ENCODE data around the gene TAF7.
"Not testable (repeated sequence)": the region's sequence is repeated elsewhere in the genome, so short reads cannot be mapped to it uniquely, and the experiment has no call there.

Gene TAF7

DNA sequence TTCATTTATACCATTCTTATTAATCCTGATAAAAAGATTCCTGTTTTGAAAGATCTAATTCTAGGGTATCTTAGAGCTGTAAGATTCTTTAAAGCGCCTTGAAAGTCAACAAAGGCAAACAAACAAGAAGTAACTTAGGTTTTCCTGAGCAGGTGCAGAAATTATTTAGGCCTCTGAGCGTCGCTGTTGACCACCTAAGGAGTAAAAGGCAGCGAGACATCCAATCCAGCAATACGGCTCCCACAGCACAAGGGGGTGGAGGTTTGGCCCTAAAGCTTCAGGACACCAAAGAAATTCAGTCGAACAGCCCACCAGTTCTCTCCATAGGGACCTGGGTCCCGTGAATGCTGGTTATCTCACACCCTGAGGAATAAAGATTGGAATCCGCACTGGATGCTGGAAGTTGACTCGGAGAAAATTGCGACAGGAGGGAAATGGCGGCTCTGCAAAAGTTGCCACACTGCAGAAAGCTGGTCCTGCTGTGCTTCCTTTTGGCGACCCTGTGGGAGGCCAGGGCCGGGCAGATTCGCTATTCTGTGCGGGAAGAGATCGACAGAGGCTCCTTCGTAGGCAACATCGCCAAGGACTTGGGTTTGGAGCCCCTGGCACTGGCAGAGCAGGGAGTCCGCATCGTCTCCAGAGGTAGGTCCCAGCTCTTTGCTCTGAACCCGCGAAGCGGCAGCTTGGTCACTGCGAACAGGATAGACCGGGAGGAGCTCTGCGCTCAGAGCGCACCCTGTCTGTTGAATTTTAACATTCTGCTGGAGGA lies 18.1 kb upstream of the TAF7 start, which contains the start of gene PCDHGA2:
Gene PCDHGA2 (plus strand): TSS at position 223 of the 769 bp plus-strand sequence.
- DNase-seq (ENCODE audit: low read depth in 3 of 3, low spot score in 1 of 3) = no peak

DNA sequence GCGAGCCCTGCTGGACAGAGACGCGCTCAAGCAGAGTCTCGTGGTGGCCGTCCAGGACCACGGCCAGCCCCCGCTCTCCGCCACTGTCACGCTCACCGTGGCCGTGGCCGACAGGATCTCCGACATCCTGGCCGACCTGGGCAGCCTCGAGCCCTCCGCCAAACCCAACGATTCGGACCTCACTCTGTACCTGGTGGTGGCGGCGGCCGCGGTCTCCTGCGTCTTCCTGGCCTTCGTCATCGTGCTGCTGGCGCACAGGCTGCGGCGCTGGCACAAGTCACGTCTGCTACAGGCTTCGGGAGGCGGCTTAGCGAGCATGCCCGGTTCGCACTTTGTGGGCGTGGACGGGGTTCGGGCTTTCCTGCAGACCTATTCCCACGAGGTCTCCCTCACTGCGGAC lies 12.0 kb upstream of the TAF7 start:
- not testable (repeated sequence) for DNase-seq (ENCODE audit: low read depth in 3 of 3, low spot score in 1 of 3)

DNA sequence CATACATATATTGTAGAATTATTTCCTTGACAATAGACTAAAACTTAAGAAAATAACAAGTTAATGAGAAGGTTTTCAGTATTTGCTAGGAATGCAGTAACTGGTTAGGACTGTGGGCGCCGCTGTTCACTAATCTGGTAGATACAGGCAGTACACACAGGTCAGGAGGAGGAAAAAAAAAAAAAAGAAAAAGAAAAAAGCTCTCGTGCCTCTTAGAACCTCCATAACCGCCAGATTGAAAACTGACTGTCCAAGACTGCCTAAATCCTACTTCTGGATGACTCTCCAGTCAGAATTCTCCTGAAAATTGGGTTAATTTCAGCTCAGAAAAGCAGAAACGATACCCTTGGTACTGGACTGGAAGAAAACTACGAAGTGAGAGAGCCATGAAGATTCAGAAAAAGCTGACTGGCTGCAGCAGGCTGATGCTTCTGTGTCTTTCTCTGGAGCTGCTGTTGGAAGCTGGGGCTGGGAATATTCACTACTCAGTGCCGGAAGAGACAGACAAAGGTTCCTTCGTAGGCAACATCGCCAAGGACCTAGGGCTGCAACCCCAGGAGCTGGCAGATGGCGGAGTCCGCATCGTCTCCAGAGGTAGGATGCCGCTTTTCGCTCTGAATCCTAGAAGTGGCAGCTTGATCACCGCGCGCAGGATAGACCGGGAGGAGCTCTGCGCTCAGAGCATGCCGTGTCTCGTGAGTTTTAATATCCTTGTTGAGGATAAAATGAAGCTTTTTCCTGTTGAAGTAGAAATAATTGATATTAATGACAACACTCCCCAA lies 9.9 kb upstream of the TAF7 start, which contains the start of gene PCDHGA1:
Gene PCDHGA1 (plus strand): TSS at position 216 of the 782 bp plus-strand sequence.
- DNase-seq (ENCODE audit: low read depth in 3 of 3, low spot score in 1 of 3) = no peak

DNA sequence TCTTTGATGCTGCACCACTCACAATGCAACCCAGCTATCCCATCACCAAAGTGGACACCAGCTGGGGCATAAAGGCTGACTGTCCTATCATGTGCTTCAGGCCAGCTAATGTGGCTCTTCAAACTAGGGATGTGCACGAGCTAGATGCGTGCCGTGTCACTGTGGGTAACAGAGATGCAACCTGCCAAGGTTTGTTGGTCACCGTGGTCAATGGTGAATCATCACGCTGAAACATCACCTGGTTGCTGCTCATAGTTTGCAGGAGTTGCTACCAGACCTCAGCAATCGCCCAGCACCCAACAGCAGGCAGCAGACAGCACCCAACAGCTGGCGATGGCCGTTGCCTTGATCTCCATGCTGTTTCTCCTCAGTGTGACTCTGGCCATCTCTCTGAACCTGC lies 7.6 kb upstream of the TAF7 start:
- no peak for DNase-seq (ENCODE audit: low read depth in 3 of 3, low spot score in 1 of 3)

DNA sequence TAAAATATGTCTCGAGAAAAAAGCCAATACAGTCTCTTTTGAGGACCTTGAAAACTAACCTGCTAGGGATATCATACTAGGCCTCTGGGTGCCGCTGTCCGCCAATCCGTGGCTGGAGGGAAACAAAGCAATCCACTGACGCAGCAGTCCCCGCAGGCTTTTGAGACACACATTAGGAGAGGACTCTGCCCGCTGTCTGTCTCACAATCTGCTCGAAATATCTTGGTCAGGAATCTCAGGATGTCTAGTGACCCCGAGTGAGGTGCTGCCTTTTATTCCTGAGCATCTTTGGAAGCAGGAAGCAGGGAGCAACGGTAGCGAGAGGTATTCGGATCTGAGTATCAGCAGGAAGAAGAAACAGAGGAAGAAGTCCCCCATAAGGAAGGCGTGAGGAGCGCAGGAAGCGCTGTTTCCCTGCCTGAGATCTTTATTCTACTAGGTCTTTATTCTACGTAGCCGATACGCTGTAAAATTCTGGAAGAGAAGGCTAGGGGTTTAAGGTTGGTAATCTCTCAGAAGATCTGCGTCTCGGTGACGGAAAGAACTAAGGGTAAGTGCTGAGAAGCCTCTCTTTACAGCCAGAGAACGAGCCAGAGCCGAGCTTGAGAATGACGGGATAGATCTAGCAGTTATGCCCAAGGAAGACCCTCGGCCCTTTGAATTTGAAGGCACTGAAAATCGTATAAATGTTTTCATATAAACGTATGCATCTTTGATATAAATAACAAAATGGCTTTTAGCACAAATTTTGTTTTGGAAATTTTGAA lies 5.7 kb upstream of the TAF7 start:
- DNase-seq (ENCODE audit: low read depth in 3 of 3, low spot score in 1 of 3) = peak; percentile 29 to 48 (median 39)

DNA sequence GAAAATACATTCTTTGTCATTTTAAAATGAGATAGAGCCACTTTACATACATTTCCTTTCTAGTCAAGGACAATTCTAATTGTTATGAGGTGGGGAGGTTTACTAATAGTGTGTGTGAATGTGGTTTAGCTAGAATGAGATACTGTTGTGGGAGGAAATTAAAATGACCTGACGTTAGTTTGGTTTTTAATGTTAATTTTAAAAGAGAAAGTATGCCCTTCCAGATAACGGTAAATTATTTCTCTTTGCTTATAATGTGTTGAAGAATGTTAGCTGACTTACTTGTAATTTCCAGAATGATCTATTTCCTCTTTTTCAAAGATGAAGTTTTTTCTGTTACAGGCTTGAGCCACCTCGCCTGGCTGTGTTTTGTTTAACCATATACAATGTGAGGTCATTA lies 1.7 kb upstream of the TAF7 start:
- no peak for DNase-seq (ENCODE audit: low read depth in 3 of 3, low spot score in 1 of 3)

DNA sequence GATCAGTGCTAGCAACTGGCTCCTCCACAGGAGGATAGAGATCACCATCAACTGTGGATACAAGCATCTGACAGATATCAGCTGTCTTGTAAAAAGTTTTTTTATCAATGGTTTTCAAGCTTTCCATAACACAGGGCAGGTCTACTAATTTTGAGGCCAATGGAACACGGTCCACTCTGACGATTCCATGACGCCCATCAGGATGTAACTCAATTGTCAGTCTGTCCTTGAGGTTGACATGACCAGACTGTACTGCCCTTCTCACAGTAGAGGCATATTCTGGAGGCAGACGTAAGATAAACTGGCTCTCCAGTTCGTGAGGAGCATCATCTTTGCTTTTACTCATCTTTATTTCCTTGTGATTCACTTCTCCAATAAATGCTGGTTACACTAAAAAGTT lies 885 bp downstream of the TAF7 start:
- no peak for DNase-seq (ENCODE audit: low read depth in 3 of 3, low spot score in 1 of 3)

DNA sequence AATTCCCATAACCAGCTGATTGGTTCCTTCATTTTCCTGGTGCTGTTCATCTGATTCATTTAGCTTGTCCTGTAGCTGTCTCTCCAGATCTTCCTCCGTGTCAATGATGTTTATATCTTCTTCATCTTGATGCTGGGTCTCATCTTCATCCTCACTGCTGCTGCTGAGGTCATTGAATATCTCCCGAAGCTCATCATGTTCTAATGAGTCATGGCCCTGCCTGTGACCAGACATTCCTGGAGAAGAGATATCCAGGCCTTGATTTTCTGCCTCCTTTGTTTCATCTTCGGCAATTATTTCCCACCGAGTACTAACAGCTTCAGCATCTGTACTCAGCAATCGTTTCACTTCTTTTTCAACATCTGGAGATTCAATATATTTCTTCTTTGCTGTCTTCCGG lies 1.4 kb downstream of the TAF7 start:
- no peak for DNase-seq (ENCODE audit: low read depth in 3 of 3, low spot score in 1 of 3)

DNA sequence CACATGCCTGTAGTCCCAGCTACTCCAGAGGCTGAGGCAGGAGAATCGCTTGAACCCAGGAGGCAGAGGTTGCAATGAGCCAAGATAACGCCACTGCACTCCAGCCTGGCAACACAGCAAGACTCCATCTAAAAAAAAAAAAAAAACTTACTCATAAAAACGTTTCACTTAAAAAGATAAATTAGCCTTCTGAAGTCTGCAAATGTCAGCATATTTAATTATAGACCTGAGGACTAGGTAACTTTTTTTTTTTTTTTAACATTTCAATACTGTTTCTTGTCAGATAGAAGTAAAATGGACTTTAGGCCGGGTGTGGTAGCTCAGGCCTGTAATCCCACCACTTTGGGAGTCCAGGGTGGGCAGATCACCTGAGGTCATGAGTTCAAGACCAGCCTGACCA lies 3.6 kb downstream of the TAF7 start:
- DNase-seq (ENCODE audit: low read depth in 3 of 3, low spot score in 1 of 3) = not testable (repeated sequence)

DNA sequence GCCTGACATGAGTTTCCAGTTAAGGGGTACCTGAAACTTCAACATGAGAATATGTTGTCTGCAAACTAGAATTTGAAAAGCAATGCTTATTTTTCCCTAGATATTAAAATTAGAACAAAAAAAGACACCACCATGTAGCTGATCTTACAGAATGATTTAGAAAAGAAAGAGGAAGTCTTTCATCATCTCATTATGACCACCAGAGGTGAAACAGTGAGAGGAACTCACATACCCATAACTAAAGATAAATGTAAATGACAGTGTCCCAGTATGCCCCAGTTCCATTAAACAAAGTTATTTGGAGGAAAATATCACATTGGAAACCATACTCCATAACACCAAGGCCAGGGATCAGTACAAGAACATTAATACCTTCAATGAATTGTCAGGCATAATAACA lies 6.9 kb downstream of the TAF7 start:
- DNase-seq (ENCODE audit: low read depth in 3 of 3, low spot score in 1 of 3) = no peak

DNA sequence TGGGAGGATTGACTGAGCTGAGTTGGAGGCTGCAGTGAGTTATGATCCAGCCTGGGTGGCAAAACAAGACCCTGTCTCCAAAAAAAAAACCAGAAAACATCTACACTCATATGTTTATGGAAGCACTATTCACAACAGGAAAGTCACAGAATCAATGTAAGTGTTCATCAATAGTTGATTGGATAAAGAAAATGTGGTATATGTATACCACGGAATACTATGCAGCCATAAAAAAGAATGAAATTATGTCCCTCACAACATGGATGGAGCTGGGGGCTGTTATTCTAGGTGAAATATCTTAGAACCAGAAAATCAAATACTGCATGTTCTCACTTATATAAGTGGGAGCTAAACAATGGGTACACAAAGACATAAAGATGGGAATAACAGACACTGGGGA lies 14.0 kb downstream of the TAF7 start:
- DNase-seq (ENCODE audit: low read depth in 3 of 3, low spot score in 1 of 3) = no peak

DNA sequence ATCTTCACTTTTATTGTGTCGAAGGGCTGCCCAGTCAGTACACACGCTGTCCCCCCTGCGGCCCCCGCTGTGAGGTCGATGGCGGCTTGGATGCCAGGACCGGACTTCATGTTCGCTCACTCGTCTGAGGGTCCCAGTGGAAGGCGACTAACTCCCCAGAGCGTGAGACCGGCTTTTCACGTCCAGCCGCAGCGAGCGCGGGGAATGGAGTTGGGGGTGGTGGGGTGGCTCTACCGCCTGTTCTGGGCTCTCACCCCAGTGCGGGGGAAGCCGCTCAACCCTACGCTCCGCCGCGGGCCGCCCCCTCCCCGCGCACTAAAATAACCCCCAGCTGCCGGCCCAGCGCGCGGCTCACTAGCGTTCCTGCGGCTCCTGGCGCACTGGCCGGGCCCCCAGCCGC lies 16.8 kb downstream of the TAF7 start, which contains the start of gene SLC25A2:
Gene SLC25A2 (minus strand): TSS at position 294 of the 400 bp plus-strand sequence. CDS start 184 bp downstream, at position 110.
- no peak for DNase-seq (ENCODE audit: low read depth in 3 of 3, low spot score in 1 of 3)

DNA sequence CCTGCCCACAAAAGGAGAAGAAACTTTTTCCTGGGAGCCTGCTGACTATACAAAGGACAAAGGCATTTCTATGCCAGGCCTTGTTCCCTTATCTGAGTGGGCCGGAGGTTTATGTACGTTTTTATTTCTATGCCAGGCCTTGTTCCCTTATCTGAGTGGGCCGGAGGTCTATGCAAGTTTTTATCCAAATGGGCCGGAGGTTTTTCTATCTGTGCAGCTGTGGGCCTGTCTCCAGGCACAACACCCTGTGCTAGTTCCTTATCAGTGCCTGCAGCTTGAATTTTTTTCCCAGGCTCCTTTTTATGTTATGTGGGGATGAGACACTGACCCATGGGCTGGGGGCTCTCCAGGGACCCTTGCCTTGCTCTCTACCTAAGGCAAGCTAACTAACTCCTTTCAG lies 22.2 kb downstream of the TAF7 start:
- no peak for DNase-seq (ENCODE audit: low read depth in 3 of 3, low spot score in 1 of 3)

DNA sequence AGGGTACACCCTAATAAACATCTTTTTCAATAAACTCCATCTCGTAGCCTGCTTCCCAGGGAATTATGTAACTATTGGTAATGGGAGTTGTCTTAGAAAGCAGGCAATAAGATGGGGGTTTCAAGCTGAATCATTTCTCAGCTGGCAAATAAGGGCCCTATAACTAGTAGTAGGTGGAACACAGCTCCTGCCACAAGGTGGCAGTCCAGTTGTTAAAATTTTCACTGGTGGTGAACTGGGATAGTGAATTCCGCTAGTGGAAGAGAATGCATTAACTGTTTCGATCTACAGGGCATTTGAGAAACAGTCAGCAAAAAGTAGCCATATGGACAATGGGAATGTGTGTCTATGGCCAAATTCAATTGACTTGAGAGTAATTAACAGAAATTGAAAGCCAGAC lies 47.7 kb downstream of the TAF7 start:
- no peak for DNase-seq (ENCODE audit: low read depth in 3 of 3, low spot score in 1 of 3)

DNA sequence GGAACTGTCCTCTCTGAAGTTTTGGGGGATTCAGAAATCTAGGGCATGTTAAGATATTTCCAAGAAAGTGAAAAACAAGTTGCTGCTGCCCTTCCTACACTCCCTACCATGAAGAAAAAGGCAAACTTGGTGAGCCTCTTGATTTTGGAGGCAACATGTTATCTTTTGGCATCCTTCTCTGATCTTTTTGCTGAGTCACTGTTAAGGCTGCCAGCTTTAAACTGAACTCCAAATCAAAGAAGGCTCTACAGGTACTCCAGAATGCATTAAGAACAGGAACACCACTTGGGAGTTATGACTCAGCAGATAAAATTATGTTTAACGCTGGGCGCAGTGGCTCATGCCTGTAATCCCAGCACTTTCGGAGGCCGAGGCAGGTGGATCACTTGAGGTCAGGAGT lies 51.4 kb downstream of the TAF7 start:
- no peak for DNase-seq (ENCODE audit: low read depth in 3 of 3, low spot score in 1 of 3)

All from stimulated activated CD4-positive, alpha-beta T cell treated with anti-CD3 and anti-CD28 coated beads, TNF-alpha, amount 100 ng/mL, for 1 hour (primary cell).